ENCODE measurements around the gene TBC1D22A.

TBC1D22A gene

GRCh38 chr22:46992121-46992731 lies 229.8 kb downstream of the TBC1D22A start:
- CTCF ChIA-PET = no interaction called here
- no peak for TF ChIP-seq CTCF (IDR thresholded peaks at IDR 0.05; ENCODE audit: control extremely low read depth, extremely low read depth, low read depth, missing control alignments)
- POLR2A ChIA-PET = interaction anchor here (0.5 kb wide), 1 partner anchor 368 kb away, joined by 3 read pairs; no protein-coding TSS in a partner anchor
- no peak for DNase-seq (ENCODE audit: extremely low spot score)

DNA sequence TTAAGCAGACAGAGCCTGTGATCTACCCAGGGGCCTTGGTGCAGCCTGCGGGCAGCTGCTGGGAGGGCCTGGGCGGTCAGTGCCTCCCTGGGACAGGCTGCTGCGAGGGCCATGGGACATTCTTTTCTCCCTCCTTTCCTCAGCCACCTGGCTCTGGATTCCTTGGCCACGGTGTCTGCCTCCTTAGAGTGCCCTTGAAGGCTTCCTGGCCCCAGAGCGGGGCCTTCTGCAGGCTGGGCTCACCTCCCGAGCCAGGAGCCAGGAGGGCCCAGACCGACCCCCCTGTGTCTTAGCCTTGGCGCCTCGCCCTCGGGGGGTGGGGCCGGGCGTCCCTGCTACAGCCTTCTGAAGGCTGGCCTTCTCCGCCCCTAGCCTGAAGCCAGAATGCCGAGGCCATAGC lies 231.2 kb downstream of the TBC1D22A start:
- ChIA-PET POLR2A (no interaction called here), CTCF (no interaction called here)
- no peak for TF ChIP-seq CTCF (IDR thresholded peaks at IDR 0.05; ENCODE audit: control extremely low read depth, extremely low read depth, low read depth, missing control alignments)
- DNase-seq (ENCODE audit: extremely low spot score) = no peak

DNA sequence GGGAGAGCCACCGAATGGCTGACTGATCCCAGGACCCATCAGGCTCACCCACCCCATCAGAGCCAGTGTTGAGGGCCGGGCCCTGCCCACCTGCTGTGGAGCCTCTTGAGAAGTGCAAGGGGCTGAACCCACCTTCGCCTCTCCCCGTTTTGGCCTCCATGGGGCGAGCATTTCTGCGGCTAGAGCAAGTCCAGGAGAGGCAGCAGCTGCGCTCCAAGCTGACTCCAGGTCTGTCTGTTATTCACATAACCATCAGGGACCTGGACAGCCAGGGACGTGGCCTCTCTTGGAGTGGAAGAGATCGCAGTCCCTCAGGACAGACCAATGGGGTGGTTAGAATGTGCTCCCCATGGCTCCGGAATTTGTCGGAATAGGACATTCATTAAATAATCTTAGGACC lies 231.8 kb downstream of the TBC1D22A start:
- CTCF ChIA-PET = interaction anchor here (1.4 kb wide), 1 partner anchor 190 kb away, joined by 3 read pairs; no protein-coding TSS in a partner anchor
- POLR2A ChIA-PET = no interaction called here
- TF ChIP-seq CTCF (IDR thresholded peaks at IDR 0.05; ENCODE audit: control extremely low read depth, extremely low read depth, low read depth, missing control alignments) = no peak
- DNase-seq (ENCODE audit: extremely low spot score) = no peak

GRCh38 chr22:46994983-46995382 lies 232.5 kb downstream of the TBC1D22A start:
- POLR2A ChIA-PET = no interaction called here
- no peak for TF ChIP-seq CTCF (IDR thresholded peaks at IDR 0.05; ENCODE audit: control extremely low read depth, extremely low read depth, low read depth, missing control alignments)
- CTCF ChIA-PET = interaction anchor here (1.4 kb wide), 1 partner anchor 191 kb away, joined by 3 read pairs; no protein-coding TSS in a partner anchor
- DNase-seq (ENCODE audit: extremely low spot score) = no peak

DNA sequence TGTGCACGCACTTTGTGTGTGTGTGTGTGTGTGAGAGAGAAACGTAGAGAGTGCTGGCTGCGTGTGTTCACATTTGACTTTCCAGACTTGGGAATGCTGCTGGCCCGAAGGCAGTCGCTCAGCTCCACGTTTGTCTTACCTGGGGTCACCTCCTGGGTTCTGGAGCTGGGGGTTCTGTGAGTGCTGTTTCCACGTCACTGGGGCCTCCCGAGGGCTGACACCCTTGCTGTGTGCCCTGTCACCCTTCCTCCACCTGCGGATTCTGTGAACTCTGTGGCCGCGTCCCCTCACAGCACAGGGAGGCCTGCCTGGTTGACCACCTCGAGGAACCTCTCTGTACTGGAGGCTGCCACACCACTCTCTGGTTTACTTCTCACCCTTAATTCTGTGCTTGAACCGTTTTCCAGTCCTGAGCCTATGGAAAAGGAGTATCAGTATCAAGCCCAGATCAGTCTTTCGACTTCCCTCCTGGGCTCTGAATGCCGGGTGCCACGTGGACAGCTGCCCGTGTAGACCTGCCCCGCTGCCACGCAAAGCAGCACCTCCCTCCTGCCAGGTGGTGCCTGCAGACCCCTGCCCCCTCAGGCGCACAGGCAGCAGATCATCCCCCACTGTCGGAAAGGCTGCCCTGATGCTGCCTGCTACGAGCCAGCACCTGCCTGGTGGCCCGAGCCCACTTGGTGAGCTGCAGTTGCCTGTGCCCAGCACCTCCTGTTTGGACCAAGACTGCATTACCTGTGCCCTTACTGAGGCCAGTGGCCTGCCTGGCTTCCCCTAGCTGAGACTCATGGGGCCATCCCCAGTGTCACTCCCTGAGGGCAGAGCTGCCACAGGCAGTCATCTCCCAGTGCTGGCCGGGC lies 233.3 kb downstream of the TBC1D22A start:
- no peak for DNase-seq (ENCODE audit: extremely low spot score)
- POLR2A ChIA-PET = no interaction called here
- TF ChIP-seq CTCF (IDR thresholded peaks at IDR 0.05; ENCODE audit: control extremely low read depth, extremely low read depth, low read depth, missing control alignments) = no peak
- CTCF ChIA-PET = interaction anchor here (1.4 kb wide), 1 partner anchor 192 kb away, joined by 3 read pairs; no protein-coding TSS in a partner anchor

DNA sequence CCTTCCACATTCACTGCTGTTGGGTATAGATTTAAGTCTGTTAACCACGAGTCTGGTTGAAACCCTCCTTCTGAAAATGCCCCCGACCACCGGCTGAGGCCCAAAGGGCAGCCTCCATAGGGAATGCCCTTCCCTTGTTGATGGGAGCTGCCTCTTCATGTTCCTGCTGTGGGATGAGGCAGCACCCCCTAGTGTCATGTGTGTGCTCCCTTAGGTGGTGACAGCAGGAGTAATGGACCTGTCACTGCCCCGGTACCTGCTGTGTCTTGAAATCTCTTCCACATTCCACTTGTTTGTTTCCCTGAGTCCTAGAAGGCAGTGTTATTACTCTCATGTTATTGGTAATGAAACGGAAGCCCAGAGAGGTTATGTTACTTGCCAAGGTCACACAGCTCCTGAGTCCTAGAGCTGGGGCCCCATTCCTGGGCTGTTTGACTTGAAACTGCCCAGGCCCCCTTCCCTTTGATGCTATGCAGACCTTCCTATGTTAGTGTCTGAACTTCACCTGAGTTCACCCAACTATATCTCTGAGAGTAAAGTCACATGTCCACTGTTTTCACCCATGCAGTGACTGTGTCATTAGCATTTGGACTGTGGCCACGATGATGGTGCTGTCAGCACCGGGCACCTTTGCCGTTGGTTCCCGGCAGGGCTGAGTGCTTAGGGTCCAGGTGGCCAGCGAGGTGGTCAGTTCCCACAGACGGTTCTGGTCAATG lies 234.3 kb downstream of the TBC1D22A start:
- no peak for TF ChIP-seq CTCF (IDR thresholded peaks at IDR 0.05; ENCODE audit: control extremely low read depth, extremely low read depth, low read depth, missing control alignments)
- POLR2A ChIA-PET = no interaction called here
- CTCF ChIA-PET = interaction anchor here (0.8 to 1.7 kb wide), 3 partner anchors 11 to 29 kb away, joined by 3 to 5 read pairs (median 3); no protein-coding TSS in a partner anchor
- DNase-seq (ENCODE audit: extremely low spot score) = no peak
